ENCODE results near the gene ZNF226.

DNA sequence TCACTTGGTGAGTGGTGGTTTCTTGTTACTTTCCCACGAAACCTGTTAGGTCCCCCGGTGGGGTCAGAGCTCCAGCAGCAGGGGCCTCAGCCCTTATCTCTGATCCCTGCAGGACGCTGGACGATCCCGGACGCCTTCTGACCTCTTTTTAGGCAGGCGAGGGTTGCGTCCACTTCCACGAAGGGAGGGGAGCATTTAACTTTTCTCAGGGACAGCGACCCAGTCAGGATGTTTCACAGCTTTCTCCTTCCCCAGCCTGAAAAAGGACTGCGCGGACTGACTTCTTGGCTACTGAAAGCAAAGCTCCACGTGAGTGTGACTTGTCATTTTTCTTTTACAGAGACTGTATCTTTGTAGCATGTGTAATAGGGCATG is 22.9 kb upstream of the ZNF226 start:
- no peak for TF ChIP-seq EZH2 (IDR thresholded peaks at IDR 0.05)
- TF ChIP-seq POLR2AphosphoS5 (IDR thresholded peaks at IDR 0.05; ENCODE audit: borderline replicate concordance, low read depth, low read length): no peak

Measured in SK-N-MC (cell line).